HepG2 (cell line): ENCODE measurements around the gene MAP3K3. TPM values are rescaled to one million over a fixed set of nuclear protein-coding genes. Genes with fewer than 3 reads are reported as not detected.

Source experiments
- AHDC1 ChIP-seq: sonication (generic); formaldehyde crosslinking; IDR thresholded peaks from 2 replicates; pipeline ENCODE4 v1.5.1; 2020; ENCODE audit warnings: mild to moderate bottlenecking, missing genetic modification reagents, borderline replicate concordance
- ARID2 ChIP-seq: sonication (generic); formaldehyde crosslinking; IDR thresholded peaks from 2 replicates; pipeline ENCODE4 v1.8.1; 2022; ENCODE audit warnings: mild to moderate bottlenecking, missing genetic modification reagents, borderline replicate concordance
- CCDC6 ChIP-seq: sonication (generic); formaldehyde crosslinking; IDR thresholded peaks from 2 replicates; pipeline ENCODE4 v1.8.1; 2022; ENCODE audit warnings: mild to moderate bottlenecking, missing genetic modification reagents, moderate library complexity
- CHCHD3 ChIP-seq: sonication (generic); formaldehyde crosslinking; IDR thresholded peaks from 2 replicates; pipeline ENCODE4 v1.8.0; 2022; ENCODE audit warnings: mild to moderate bottlenecking, missing genetic modification reagents, moderate library complexity
- KDM2A ChIP-seq: sonication (generic); formaldehyde crosslinking; IDR thresholded peaks from 2 replicates; pipeline ENCODE4 v1.4.0; 2020; ENCODE audit warnings: low read depth, missing genetic modification reagents, borderline replicate concordance
- NR0B2 ChIP-seq: sonication (generic); formaldehyde crosslinking; IDR thresholded peaks from 2 replicates; pipeline ENCODE4 v1.4.0; 2020; ENCODE audit warnings: mild to moderate bottlenecking, missing genetic modification reagents
- PBX2 ChIP-seq: IDR thresholded peaks from 2 replicates; pipeline ENCODE4 v1.6.1; 2016; ENCODE audit warnings: control low read depth
- PRDM15 ChIP-seq: sonication (generic); formaldehyde crosslinking; IDR thresholded peaks from 2 replicates; pipeline ENCODE4 v1.4.0; 2020; ENCODE audit warnings: missing genetic modification reagents
- TFE3 ChIP-seq: IDR thresholded peaks from 2 replicates; pipeline ENCODE4 v1.6.1; 2016
- ZFP36L2 ChIP-seq: sonication (generic); formaldehyde crosslinking; IDR thresholded peaks from 2 replicates; pipeline ENCODE4 v1.4.0; 2020; ENCODE audit warnings: missing genetic modification reagents
- ZFP90 ChIP-seq: sonication (generic); formaldehyde crosslinking; IDR thresholded peaks from 2 replicates; pipeline ENCODE4 v1.8.0; 2022; ENCODE audit warnings: missing genetic modification reagents, mild to moderate bottlenecking, inconsistent platforms, borderline replicate concordance
- ZMYM4 ChIP-seq: sonication (generic); formaldehyde crosslinking; IDR thresholded peaks from 2 replicates; pipeline ENCODE4 v1.8.1; 2023; ENCODE audit warnings: mild to moderate bottlenecking, missing genetic modification reagents
- ZNF430 ChIP-seq: sonication (generic); formaldehyde crosslinking; IDR thresholded peaks from 2 replicates; pipeline ENCODE4 v1.9.0; 2021; ENCODE audit warnings: mild to moderate bottlenecking, missing genetic modification reagents
- ZNF577 ChIP-seq: sonication (generic); formaldehyde crosslinking; IDR thresholded peaks from 2 replicates; pipeline ENCODE4 v1.4.0; 2020; ENCODE audit warnings: mild to moderate bottlenecking, low read depth, missing genetic modification reagents, borderline replicate concordance
- ZSCAN20 ChIP-seq: sonication (generic); formaldehyde crosslinking; IDR thresholded peaks from 2 replicates; pipeline ENCODE4 v1.4.0; 2020; ENCODE audit warnings: missing genetic modification reagents, mild to moderate bottlenecking, borderline replicate concordance
- polyA plus RNA-seq, 8 experiments: library from polyadenylated mRNA; depleted of rRNA in 3 of 8; stranded (reverse) in 7 of 8; unstranded in 1 of 8; fragments of >200 nt; fragmentation: Illumina TruSeq in 4 of 8; extraction: Trizol in 4 of 8; gene quantifications; 2 replicates each; pipeline versions ENCODE4 v1.2.1 to v1.2.3, GENCODE V29; 2011 to 2016; ENCODE audit warnings: low read depth in 4 of 8, missing spikeins in 1 of 8, mixed read lengths in 1 of 8; ENCODE audit not compliant: insufficient read depth in 1 of 8
- total RNA-seq, 5 experiments: library from RNA; depleted of rRNA; stranded (reverse); fragments of >200 nt; fragmentation: Illumina TruSeq; extraction: Trizol; gene quantifications; 2 replicates each; pipeline ENCODE4 v1.2.3, GENCODE V29; 2016; ENCODE audit warnings: low read depth in 1 of 5

Gene MAP3K3
- total and polyA plus RNA-seq, 2 of the 13 experiments (the other 11 are each of a cell fraction or from before 2014, with no cell fraction given) = 17.7 to 21.8 TPM

GRCh38 chr17:63621229-63621683 is 961 bp upstream of the MAP3K3 start (continued):
- no peak for TF ChIP-seq NR0B2 (CRISPR knock-in tag)
- peak; percentile 90; the same call in 1 of the 2 replicates for TF ChIP-seq ARID2
- TF ChIP-seq AHDC1 (CRISPR knock-in tag) = no peak
- TF ChIP-seq ZNF430 (CRISPR knock-in tag) = no peak
- no peak for TF ChIP-seq ZSCAN20 (CRISPR knock-in tag)
- TF ChIP-seq ZFP90 (CRISPR knock-in tag) = no peak
- no peak for TF ChIP-seq CCDC6 (CRISPR knock-in tag)
- no peak for TF ChIP-seq PBX2
- no peak for TF ChIP-seq TFE3 (CRISPR knock-in tag)
- no peak for TF ChIP-seq ZNF577 (CRISPR knock-in tag)
- no peak for TF ChIP-seq CHCHD3 (CRISPR knock-in tag)
- no peak for TF ChIP-seq KDM2A (CRISPR knock-in tag)
- no peak for TF ChIP-seq ZFP36L2 (CRISPR knock-in tag)
- no peak for TF ChIP-seq ZMYM4 (CRISPR knock-in tag)
- 0 out of 2 replicates have a peak, but pooled peaks have one; percentile 26 for TF ChIP-seq PRDM15 (CRISPR knock-in tag)
